GM12878 (cell line): Measurements from ENCODE around the gene ACRBP. TPM values are rescaled to one million over a fixed set of nuclear protein-coding genes. Genes with fewer than 3 reads are reported as not detected.

ENCODE experiments used
- ATF7 ChIP-seq: fragments of 450-650 bp; IDR thresholded peaks from 2 replicates; pipeline ENCODE4 v1.6.1; 2016; ENCODE audit warnings: low read depth, mild to moderate bottlenecking
- BHLHE40 ChIP-seq, 2 experiments: fragments of 450-650 bp in 1 of 2; IDR thresholded peaks; 2 replicates each; pipeline ENCODE4 v1.6.1; 2011 to 2017; ENCODE audit warnings: low read depth in 2 of 2, borderline replicate concordance in 1 of 2, improper control_type of control experiment in 1 of 2, low read length in 1 of 2, mild to moderate bottlenecking in 1 of 2
- BRCA1 ChIP-seq: IDR thresholded peaks from 2 replicates; pipeline ENCODE4 v1.6.1; 2011; ENCODE audit warnings: low read depth, low read length, improper control_type of control experiment
- CBFB ChIP-seq: IDR thresholded peaks from 2 replicates; pipeline ENCODE4 v1.6.1; 2016; ENCODE audit warnings: antibody characterized with exemption, low read depth
- CHD4 ChIP-seq: fragments of 200-600 bp; sonication (generic); IDR thresholded peaks from 2 replicates; pipeline ENCODE4 v1.6.1; 2016; ENCODE audit warnings: mild to moderate bottlenecking
- CREM ChIP-seq: IDR thresholded peaks from 2 replicates; pipeline ENCODE4 v1.6.1; 2014; ENCODE audit warnings: antibody characterized with exemption, low read depth
- EGR1 ChIP-seq, 2 experiments: IDR thresholded peaks; 1 replicate in 1 of 2; 2 replicates in 1 of 2; pipeline ENCODE4 v1.6.1; 2011 to 2012; ENCODE audit warnings: low read depth in 2 of 2, low read length in 2 of 2, borderline replicate concordance in 1 of 2, mild to moderate bottlenecking in 1 of 2, moderate library complexity in 1 of 2
- IKZF1 ChIP-seq: fragments of 450-650 bp; conservative IDR thresholded peaks from 2 replicates; pipeline ENCODE4 v1.6.1; 2017; ENCODE audit warnings: antibody characterized with exemption, mild to moderate bottlenecking
- KLF5 ChIP-seq: fragments of 450-650 bp; IDR thresholded peaks from 2 replicates; pipeline ENCODE4 v1.6.1; 2014; ENCODE audit warnings: mild to moderate bottlenecking; ENCODE audit not compliant: partially characterized antibody
- POLR2AphosphoS5 ChIP-seq: IDR thresholded peaks from 2 replicates; pipeline ENCODE4 v1.6.1; 2011; ENCODE audit warnings: mild to moderate bottlenecking, low read length, inconsistent platforms
- RBBP5 ChIP-seq: fragments of 200-600 bp; sonication (generic); conservative IDR thresholded peaks from 2 replicates; pipeline ENCODE4 v1.6.1; 2016
- polyA plus RNA-seq, 11 experiments: library from polyadenylated mRNA; depleted of rRNA in 4 of 11; unstranded in 6 of 11; stranded (reverse) in 5 of 11; fragments of >200 nt; fragmentation: Nextera tagmentation in 4 of 11; fragmentation: Illumina TruSeq in 1 of 11; extraction: Ambion mirVana in 4 of 11; extraction: Trizol in 1 of 11; gene quantifications; 1 replicate in 1 of 11; 2 replicates in 10 of 11; pipeline versions ENCODE4 v1.2.1 to v1.2.3, GENCODE V29; 2011 to 2016; ENCODE audit warnings: inconsistent platforms in 2 of 11, missing spikeins in 2 of 11, low read depth in 1 of 11
- total RNA-seq, 4 experiments: library from RNA; depleted of rRNA in 3 of 4; stranded (reverse); fragments of >200 nt in 3 of 4; fragmentation: Illumina TruSeq in 1 of 4; extraction: Trizol in 1 of 4; gene quantifications; 2 replicates each; pipeline versions ENCODE4 v1.2.1 to v1.2.3, GENCODE V29; 2013 to 2021
- TF ChIP-seq, protein P1 (sequence below): IDR thresholded peaks from 2 replicates; pipeline ENCODE4 v1.6.1; 2011; ENCODE audit warnings: mild to moderate bottlenecking, low read depth, low read length, moderate library complexity; ENCODE audit not compliant: insufficient replicate concordance
- TF ChIP-seq, protein P2 (sequence below): fragments of 450-650 bp; formaldehyde crosslinking; IDR thresholded peaks from 2 replicates; pipeline ENCODE4 v1.4.0; 2020; ENCODE audit warnings: mild to moderate bottlenecking, moderate library complexity
- TF ChIP-seq, protein P3 (sequence below): IDR thresholded peaks from 2 replicates; pipeline ENCODE4 v1.6.1; 2012; ENCODE audit warnings: low read depth, low read length, improper control_type of control experiment
- TF ChIP-seq, protein P4 (sequence below): fragments of 450-650 bp; IDR thresholded peaks from 2 replicates; pipeline ENCODE4 v1.6.1; 2017; ENCODE audit warnings: mild to moderate bottlenecking, moderate library complexity
- TF ChIP-seq, protein P5 (sequence below): fragments of 450-650 bp; IDR thresholded peaks from 2 replicates; pipeline ENCODE4 v1.6.1; 2016; ENCODE audit warnings: mild to moderate bottlenecking

The ACRBP gene
- total and polyA plus RNA-seq, 10 of the 15 experiments (the other 5 are each of a cell fraction or from before 2014, with no cell fraction given), result 0.54 to 1.4 (median 0.87) TPM

DNA sequence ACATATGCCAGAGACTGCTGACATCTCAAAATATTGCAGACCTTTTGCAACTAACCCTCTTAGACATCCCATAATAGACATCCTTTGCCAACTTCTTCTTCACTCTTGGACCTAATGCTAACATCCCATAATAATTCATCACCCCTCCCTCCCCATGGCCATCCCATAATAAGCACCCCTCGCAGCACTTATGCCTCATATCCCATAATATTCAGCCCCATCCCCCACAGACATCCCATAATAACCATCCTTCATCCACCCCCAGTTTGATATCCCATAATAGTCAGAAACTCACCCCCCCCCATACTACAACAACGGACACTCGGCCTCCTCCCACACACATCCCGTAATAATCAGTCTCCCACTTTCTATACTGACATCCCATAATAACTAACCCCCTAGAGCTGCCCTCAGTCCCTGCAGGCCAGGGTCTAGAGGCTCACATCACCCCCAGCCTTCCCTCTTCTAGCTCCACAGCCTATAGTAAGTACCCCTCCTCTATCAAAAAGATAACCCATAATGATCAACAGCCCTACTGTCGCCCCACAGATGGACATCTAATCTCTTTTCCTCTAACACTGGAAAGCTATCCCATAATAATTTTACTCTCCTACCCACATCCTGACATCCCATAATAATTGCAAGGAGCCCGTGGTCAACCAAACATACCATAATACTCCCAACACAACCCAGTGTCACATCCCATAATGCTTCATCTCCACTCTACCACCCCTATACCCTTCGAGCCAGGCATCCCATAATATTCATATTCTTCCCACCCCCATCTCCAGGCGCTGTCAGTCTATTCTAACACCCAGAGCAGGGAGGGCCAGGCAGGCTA, 39.3 kb downstream of the ACRBP start (continued):
- TF ChIP-seq, protein P1, sequence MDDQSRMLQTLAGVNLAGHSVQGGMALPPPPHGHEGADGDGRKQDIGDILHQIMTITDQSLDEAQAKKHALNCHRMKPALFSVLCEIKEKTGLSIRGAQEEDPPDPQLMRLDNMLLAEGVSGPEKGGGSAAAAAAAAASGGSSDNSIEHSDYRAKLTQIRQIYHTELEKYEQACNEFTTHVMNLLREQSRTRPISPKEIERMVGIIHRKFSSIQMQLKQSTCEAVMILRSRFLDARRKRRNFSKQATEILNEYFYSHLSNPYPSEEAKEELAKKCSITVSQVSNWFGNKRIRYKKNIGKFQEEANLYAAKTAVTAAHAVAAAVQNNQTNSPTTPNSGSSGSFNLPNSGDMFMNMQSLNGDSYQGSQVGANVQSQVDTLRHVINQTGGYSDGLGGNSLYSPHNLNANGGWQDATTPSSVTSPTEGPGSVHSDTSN, result peak; percentile 67
- TF ChIP-seq, protein P2, sequence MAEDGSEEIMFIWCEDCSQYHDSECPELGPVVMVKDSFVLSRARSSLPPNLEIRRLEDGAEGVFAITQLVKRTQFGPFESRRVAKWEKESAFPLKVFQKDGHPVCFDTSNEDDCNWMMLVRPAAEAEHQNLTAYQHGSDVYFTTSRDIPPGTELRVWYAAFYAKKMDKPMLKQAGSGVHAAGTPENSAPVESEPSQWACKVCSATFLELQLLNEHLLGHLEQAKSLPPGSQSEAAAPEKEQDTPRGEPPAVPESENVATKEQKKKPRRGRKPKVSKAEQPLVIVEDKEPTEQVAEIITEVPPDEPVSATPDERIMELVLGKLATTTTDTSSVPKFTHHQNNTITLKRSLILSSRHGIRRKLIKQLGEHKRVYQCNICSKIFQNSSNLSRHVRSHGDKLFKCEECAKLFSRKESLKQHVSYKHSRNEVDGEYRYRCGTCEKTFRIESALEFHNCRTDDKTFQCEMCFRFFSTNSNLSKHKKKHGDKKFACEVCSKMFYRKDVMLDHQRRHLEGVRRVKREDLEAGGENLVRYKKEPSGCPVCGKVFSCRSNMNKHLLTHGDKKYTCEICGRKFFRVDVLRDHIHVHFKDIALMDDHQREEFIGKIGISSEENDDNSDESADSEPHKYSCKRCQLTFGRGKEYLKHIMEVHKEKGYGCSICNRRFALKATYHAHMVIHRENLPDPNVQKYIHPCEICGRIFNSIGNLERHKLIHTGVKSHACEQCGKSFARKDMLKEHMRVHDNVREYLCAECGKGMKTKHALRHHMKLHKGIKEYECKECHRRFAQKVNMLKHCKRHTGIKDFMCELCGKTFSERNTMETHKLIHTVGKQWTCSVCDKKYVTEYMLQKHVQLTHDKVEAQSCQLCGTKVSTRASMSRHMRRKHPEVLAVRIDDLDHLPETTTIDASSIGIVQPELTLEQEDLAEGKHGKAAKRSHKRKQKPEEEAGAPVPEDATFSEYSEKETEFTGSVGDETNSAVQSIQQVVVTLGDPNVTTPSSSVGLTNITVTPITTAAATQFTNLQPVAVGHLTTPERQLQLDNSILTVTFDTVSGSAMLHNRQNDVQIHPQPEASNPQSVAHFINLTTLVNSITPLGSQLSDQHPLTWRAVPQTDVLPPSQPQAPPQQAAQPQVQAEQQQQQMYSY, result peak; percentile 7; the same call in 1 of the 2 replicates
- TF ChIP-seq IKZF1, result 0 out of 2 replicates have a peak, but pooled peaks have one; percentile 31
- TF ChIP-seq RBBP5, result no peak
- no peak; the same call in 1 of the 2 replicates for TF ChIP-seq CBFB
- TF ChIP-seq, protein P3, sequence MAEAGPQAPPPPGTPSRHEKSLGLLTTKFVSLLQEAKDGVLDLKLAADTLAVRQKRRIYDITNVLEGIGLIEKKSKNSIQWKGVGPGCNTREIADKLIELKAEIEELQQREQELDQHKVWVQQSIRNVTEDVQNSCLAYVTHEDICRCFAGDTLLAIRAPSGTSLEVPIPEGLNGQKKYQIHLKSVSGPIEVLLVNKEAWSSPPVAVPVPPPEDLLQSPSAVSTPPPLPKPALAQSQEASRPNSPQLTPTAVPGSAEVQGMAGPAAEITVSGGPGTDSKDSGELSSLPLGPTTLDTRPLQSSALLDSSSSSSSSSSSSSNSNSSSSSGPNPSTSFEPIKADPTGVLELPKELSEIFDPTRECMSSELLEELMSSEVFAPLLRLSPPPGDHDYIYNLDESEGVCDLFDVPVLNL, result no peak
- TF ChIP-seq ATF7, result no peak; the same call in 1 of the 2 replicates
- TF ChIP-seq, protein P4, sequence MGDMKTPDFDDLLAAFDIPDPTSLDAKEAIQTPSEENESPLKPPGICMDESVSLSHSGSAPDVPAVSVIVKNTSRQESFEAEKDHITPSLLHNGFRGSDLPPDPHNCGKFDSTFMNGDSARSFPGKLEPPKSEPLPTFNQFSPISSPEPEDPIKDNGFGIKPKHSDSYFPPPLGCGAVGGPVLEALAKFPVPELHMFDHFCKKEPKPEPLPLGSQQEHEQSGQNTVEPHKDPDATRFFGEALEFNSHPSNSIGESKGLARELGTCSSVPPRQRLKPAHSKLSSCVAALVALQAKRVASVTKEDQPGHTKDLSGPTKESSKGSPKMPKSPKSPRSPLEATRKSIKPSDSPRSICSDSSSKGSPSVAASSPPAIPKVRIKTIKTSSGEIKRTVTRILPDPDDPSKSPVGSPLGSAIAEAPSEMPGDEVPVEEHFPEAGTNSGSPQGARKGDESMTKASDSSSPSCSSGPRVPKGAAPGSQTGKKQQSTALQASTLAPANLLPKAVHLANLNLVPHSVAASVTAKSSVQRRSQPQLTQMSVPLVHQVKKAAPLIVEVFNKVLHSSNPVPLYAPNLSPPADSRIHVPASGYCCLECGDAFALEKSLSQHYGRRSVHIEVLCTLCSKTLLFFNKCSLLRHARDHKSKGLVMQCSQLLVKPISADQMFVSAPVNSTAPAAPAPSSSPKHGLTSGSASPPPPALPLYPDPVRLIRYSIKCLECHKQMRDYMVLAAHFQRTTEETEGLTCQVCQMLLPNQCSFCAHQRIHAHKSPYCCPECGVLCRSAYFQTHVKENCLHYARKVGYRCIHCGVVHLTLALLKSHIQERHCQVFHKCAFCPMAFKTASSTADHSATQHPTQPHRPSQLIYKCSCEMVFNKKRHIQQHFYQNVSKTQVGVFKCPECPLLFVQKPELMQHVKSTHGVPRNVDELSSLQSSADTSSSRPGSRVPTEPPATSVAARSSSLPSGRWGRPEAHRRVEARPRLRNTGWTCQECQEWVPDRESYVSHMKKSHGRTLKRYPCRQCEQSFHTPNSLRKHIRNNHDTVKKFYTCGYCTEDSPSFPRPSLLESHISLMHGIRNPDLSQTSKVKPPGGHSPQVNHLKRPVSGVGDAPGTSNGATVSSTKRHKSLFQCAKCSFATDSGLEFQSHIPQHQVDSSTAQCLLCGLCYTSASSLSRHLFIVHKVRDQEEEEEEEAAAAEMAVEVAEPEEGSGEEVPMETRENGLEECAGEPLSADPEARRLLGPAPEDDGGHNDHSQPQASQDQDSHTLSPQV, result no peak
- TF ChIP-seq POLR2AphosphoS5, result no peak
- TF ChIP-seq, protein P5, sequence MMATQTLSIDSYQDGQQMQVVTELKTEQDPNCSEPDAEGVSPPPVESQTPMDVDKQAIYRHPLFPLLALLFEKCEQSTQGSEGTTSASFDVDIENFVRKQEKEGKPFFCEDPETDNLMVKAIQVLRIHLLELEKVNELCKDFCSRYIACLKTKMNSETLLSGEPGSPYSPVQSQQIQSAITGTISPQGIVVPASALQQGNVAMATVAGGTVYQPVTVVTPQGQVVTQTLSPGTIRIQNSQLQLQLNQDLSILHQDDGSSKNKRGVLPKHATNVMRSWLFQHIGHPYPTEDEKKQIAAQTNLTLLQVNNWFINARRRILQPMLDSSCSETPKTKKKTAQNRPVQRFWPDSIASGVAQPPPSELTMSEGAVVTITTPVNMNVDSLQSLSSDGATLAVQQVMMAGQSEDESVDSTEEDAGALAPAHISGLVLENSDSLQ, result peak; percentile 95
- TF ChIP-seq CREM, result no peak
- no peak for TF ChIP-seq KLF5
- no peak for TF ChIP-seq BHLHE40 (IDR thresholded peaks at IDR 0.05; ENCODE audit: borderline replicate concordance in 1 of 2, low read depth in 2 of 2, low read length in 1 of 2)
- TF ChIP-seq BRCA1, result no peak
- TF ChIP-seq CHD4, result no peak
- peak in 1 of 2 experiments; percentile 72; a peak in 2 of 3 replicates for TF ChIP-seq EGR1 (IDR thresholded peaks at IDR 0.05; ENCODE audit: borderline replicate concordance in 1 of 2, low read depth in 2 of 2, low read length in 2 of 2)
